Measurements from ENCODE around the gene POLG. TPM values are rescaled to one million over a fixed set of nuclear protein-coding genes. Genes with fewer than 3 reads are reported as not detected.
A peak's percentile ranks its signal among the peaks of the same experiment; 100 is the strongest.

Gene POLG
- total and polyA plus RNA-seq, 8 donors = 22.7 to 172 (median 54.7) TPM

DNA sequence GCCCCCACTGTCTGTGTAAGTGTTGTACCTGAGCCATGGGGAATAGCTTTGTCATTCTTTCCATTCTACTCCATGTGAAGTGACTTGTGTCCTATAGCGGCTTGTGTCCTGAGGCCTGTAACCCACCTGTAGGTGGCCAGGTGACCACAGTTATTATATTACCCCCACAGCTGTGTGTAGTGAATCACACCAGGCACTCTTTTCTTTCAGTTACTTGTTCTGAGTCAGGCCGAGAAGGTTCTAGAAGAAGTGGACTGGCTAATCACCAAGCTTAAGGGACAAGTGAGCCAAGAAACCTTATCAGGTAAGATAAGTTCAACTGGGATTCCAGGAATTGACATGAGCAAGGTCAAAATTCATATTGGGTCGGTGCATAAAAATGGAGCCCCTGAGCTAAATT lies 29.2 kb downstream of the POLG start:
- TF ChIP-seq POLR2A (IDR thresholded peaks at IDR 0.05) (no peak), POLR2AphosphoS5 (IDR thresholded peaks at IDR 0.05) (no peak), EP300 (IDR thresholded peaks at IDR 0.05) (no peak)
- TF ChIP-seq, protein P1, sequence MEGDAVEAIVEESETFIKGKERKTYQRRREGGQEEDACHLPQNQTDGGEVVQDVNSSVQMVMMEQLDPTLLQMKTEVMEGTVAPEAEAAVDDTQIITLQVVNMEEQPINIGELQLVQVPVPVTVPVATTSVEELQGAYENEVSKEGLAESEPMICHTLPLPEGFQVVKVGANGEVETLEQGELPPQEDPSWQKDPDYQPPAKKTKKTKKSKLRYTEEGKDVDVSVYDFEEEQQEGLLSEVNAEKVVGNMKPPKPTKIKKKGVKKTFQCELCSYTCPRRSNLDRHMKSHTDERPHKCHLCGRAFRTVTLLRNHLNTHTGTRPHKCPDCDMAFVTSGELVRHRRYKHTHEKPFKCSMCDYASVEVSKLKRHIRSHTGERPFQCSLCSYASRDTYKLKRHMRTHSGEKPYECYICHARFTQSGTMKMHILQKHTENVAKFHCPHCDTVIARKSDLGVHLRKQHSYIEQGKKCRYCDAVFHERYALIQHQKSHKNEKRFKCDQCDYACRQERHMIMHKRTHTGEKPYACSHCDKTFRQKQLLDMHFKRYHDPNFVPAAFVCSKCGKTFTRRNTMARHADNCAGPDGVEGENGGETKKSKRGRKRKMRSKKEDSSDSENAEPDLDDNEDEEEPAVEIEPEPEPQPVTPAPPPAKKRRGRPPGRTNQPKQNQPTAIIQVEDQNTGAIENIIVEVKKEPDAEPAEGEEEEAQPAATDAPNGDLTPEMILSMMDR (IDR thresholded peaks at IDR 0.05) = no peak
- 57 to 78% (median 67%) methylated on average over 3 of the region's 3 CpGs for WGBS, 5 donors
- no peak overlapping the region for H3K27ac ChIP-seq
- no peaks in the 10 kb centered on the region for H3K4me1 ChIP-seq
- H3K9me3 ChIP-seq = no peaks in the 10 kb centered on the region
- intact Hi-C loops (cut with DNase I; ENCODE audit: low total_unique reads) = no loop called here
- no peak overlapping the region for H3K4me3 ChIP-seq
- no peaks in the 10 kb centered on the region for H3K27me3 ChIP-seq
- DNase-seq = no peak
- peaks cover 7 to 25% (median 11%) of the 10 kb centered on the region in 4 donors for H3K36me3 ChIP-seq

GRCh38 chr15:89303986-89304385 lies 30.6 kb downstream of the POLG start:
- Histone ChIP-seq H3K27ac (no peak overlapping the region), H3K4me3 (no peak overlapping the region), H3K36me3 (peaks cover 7 to 28% (median 11%) of the 10 kb centered on the region in 4 donors), H3K9me3 (no peaks in the 10 kb centered on the region), H3K4me1 (no peaks in the 10 kb centered on the region), H3K27me3 (no peaks in the 10 kb centered on the region)
- TF ChIP-seq EP300 (IDR thresholded peaks at IDR 0.05) (no peak), POLR2A (IDR thresholded peaks at IDR 0.05) (no peak), POLR2AphosphoS5 (IDR thresholded peaks at IDR 0.05) (no peak)
- TF ChIP-seq, protein P1 (IDR thresholded peaks at IDR 0.05) = no peak
- intact Hi-C loops (cut with DNase I; ENCODE audit: low total_unique reads) = no loop called here
- 90 to 97% (median 96%) methylated on average over 2 of the region's 2 CpGs for WGBS, 5 donors
- DNase-seq = no peak

DNA sequence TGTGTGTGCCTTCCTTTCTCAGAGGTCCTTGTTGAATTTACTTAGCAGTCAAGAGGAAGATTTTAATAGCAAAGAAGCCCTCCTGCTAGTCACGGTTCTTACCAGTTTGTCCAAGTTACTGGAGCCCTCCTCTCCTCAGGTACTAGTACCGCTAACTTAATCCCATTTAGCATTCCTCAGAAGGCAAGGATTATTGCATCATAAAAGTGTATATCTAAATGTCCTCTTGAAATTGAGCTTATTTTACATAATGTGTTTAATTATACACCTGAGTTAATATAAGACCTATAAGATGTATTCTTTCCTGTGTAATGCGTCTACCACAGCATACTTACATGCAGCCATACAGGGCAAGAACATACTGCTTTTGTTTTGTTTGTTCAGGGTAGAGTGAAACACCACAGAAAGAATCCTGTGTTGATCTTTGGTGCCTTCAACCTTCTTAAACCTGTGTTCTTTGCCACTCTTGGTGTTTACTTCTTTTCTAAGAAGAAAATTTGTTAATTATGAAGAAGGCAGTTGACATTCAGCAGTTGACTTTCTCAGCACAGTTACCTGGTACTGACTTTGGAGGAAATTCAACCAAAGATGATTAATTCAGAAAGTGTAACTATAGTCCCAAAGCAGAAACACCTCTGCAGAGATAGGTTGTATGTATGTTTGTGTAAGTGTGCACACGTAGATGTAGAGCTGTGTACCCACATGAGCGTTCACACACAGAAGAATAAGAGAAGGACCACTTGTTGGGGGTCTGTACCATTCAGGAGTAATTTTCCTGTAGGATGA lies 33.1 kb downstream of the POLG start:
- Histone ChIP-seq H3K4me3 (no peak overlapping the region), H3K4me1 (no peaks in the 10 kb centered on the region), H3K27me3 (no peaks in the 10 kb centered on the region), H3K36me3 (peaks cover 7 to 28% (median 11%) of the 10 kb centered on the region in 4 donors), H3K9me3 (no peaks in the 10 kb centered on the region), H3K27ac (no peak overlapping the region)
- 86 to 98% (median 88%) methylated on average over 5 of the region's 5 CpGs for WGBS, 5 donors
- DNase-seq = no peak
- intact Hi-C loops (cut with DNase I; ENCODE audit: low total_unique reads) = no loop called here
- TF ChIP-seq POLR2A (IDR thresholded peaks at IDR 0.05) (no peak), EP300 (IDR thresholded peaks at IDR 0.05) (no peak), POLR2AphosphoS5 (IDR thresholded peaks at IDR 0.05) (no peak)
- TF ChIP-seq, protein P1 (IDR thresholded peaks at IDR 0.05) = no peak

DNA sequence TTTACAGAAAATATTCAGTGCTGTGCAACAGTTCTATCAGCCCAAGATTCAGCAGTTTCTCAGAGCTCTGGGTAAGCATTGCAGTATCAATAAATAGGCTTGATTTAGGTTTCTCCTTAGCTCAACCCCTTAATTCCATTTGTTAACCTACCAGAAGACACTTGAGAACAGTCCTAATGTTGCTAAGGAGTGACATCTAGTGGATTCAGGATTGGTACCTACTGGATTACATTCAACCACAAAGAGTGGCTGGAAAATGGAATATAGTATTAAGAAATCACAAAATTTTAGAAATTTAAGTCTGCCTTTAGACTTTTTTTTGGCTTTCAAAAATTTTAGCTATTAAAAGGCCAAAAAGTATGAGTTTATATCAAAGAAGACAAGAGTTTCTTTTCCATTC lies 34.7 kb downstream of the POLG start:
- Histone ChIP-seq H3K27ac (no peak overlapping the region), H3K9me3 (no peaks in the 10 kb centered on the region), H3K27me3 (no peaks in the 10 kb centered on the region), H3K4me3 (no peak overlapping the region), H3K4me1 (no peaks in the 10 kb centered on the region), H3K36me3 (peaks cover 7 to 29% (median 11%) of the 10 kb centered on the region in 4 donors)
- TF ChIP-seq, protein P1 (IDR thresholded peaks at IDR 0.05) = no peak
- TF ChIP-seq POLR2AphosphoS5 (IDR thresholded peaks at IDR 0.05) (no peak), EP300 (IDR thresholded peaks at IDR 0.05) (no peak), POLR2A (IDR thresholded peaks at IDR 0.05) (no peak)
- DNase-seq = peak in 1 of 2 donors; percentile 37
- intact Hi-C loops (cut with DNase I; ENCODE audit: low total_unique reads) = no loop called here

Measured in stomach (tissue), 9 donors.